ENCODE data around the gene PLCE1.

The PLCE1 gene

DNA sequence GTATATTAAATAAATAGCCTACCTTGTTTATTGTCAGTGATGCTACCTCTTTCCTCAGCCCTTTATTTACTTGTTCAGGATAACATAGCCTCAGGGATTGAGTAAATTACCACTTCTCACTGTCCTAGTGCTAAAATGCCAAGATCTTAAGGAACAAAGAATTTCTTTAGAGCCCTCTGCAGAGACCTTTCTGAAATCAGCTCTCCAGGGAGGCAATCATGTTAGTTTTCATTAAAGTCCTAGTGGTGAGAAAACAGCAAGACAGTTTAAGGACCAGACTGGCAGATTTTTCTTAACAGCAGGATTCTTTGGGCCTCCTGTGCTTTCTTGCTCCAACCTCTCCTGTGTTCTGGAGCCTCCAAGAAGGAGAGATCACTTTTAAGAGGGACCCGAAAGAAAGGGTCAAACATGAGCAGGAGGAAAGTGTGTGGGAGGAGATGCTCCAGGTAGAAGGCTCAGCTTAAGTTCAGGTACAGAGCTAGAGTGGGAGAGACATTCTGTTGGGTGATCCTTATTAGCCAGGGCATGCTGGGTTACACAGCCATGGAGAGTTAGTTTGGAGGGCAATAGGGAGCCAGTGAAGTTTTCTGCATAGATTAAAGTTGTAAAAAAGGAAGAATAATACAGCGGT is 1.2 kb upstream of the PLCE1 start:
- Histone ChIP-seq H3K27me3 (ENCODE audit: insufficient read depth, low read length, poor library complexity, severe bottlenecking) (no peaks in the 10 kb centered on the region), H3K9me3 (ENCODE audit: insufficient read depth, low read depth, low read length) (no peaks in the 10 kb centered on the region), H3K36me3 (ENCODE audit: insufficient read depth, low read length) (no peaks in the 10 kb centered on the region), H3F3A (ENCODE audit: low read depth) (no peaks in the 10 kb centered on the region), H3K79me2 (ENCODE audit: insufficient read depth, low read length) (no peaks in the 10 kb centered on the region), H4K20me1 (ENCODE audit: insufficient read depth, low read length, poor library complexity, severe bottlenecking) (no peaks in the 10 kb centered on the region), H3K9ac (ENCODE audit: low read depth, low read length, poor library complexity, severe bottlenecking) (no peak overlapping the region), H3K4me3 (ENCODE audit: low read length, poor library complexity, severe bottlenecking) (no peak overlapping the region), H3K9me2 (replicated peaks; ENCODE audit: low read depth, low read length) (no peaks in the 10 kb centered on the region), H3K4me1 (ENCODE audit: insufficient read depth, low read length, poor library complexity, severe bottlenecking) (no peaks in the 10 kb centered on the region), H2AFZ (ENCODE audit: low read length) (no peak overlapping the region), H3K4me2 (ENCODE audit: low read depth, low read length, poor library complexity, severe bottlenecking) (no peak overlapping the region)
- TF ChIP-seq EZH2phosphoT487 (IDR thresholded peaks at IDR 0.05; ENCODE audit: borderline replicate concordance), result no peak
- TF ChIP-seq, protein P1, sequence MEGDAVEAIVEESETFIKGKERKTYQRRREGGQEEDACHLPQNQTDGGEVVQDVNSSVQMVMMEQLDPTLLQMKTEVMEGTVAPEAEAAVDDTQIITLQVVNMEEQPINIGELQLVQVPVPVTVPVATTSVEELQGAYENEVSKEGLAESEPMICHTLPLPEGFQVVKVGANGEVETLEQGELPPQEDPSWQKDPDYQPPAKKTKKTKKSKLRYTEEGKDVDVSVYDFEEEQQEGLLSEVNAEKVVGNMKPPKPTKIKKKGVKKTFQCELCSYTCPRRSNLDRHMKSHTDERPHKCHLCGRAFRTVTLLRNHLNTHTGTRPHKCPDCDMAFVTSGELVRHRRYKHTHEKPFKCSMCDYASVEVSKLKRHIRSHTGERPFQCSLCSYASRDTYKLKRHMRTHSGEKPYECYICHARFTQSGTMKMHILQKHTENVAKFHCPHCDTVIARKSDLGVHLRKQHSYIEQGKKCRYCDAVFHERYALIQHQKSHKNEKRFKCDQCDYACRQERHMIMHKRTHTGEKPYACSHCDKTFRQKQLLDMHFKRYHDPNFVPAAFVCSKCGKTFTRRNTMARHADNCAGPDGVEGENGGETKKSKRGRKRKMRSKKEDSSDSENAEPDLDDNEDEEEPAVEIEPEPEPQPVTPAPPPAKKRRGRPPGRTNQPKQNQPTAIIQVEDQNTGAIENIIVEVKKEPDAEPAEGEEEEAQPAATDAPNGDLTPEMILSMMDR (conservative IDR thresholded peaks at IDR 0.05; ENCODE audit: low read length), result no peak

DNA sequence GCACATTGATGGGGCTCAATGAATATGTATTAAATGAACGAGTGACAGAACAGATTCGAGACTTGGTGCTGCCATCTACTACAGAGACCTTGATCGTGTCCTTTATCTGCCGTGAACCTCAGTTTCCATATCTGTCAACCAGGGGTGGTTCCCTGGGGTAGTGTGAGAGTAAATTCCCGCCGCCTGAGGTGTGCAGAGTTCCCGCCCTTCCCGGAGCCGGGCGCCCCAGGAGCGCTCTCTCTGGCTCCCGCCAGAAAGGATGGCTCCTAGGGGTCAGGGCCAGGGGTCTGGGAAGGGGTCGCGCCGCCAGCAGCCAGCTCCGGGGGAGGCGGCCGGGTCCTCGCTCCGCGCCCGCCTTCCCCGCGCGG is 333 bp upstream of the PLCE1 start:
- H3K4me1 ChIP-seq (ENCODE audit: insufficient read depth, low read length, poor library complexity, severe bottlenecking), result no peaks in the 10 kb centered on the region
- no peak overlapping the region for H3K4me3 ChIP-seq (ENCODE audit: low read length, poor library complexity, severe bottlenecking)
- H4K20me1 ChIP-seq (ENCODE audit: insufficient read depth, low read length, poor library complexity, severe bottlenecking), result no peaks in the 10 kb centered on the region
- no peak overlapping the region for H3K4me2 ChIP-seq (ENCODE audit: low read depth, low read length, poor library complexity, severe bottlenecking)
- H3K27me3 ChIP-seq (ENCODE audit: insufficient read depth, low read length, poor library complexity, severe bottlenecking), result no peaks in the 10 kb centered on the region
- no peak overlapping the region for H3K9ac ChIP-seq (ENCODE audit: low read depth, low read length, poor library complexity, severe bottlenecking)
- no peak overlapping the region for H2AFZ ChIP-seq (ENCODE audit: low read length)
- H3K36me3 ChIP-seq (ENCODE audit: insufficient read depth, low read length), result no peaks in the 10 kb centered on the region
- no peaks in the 10 kb centered on the region for H3K9me2 ChIP-seq (replicated peaks; ENCODE audit: low read depth, low read length)
- H3F3A ChIP-seq (ENCODE audit: low read depth), result no peaks in the 10 kb centered on the region
- no peak for TF ChIP-seq EZH2phosphoT487 (IDR thresholded peaks at IDR 0.05; ENCODE audit: borderline replicate concordance)
- TF ChIP-seq, protein P1 (conservative IDR thresholded peaks at IDR 0.05; ENCODE audit: low read length), result no peak
- no peaks in the 10 kb centered on the region for H3K79me2 ChIP-seq (ENCODE audit: insufficient read depth, low read length)
- no peaks in the 10 kb centered on the region for H3K9me3 ChIP-seq (ENCODE audit: insufficient read depth, low read depth, low read length)

DNA sequence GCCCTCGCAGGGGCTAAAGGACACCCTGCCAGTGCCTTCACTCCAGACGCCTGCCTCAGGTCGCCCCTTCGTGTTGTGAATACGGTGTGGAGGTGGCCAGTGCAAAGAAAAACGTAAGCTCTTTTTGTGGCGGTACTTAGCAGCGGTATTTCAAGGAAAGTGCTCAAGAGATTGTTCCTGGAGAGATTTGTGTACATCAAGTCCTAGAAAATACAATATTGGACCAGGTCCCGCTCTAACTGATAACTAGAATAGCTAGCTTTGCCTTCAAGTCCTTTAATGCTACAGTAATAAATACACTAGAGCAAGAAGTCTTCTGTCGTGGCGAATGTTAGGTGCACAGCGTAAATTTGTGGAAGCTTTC is 689 bp downstream of the PLCE1 start:
- H3K4me1 ChIP-seq (ENCODE audit: insufficient read depth, low read length, poor library complexity, severe bottlenecking), result no peaks in the 10 kb centered on the region
- no peaks in the 10 kb centered on the region for H3K9me3 ChIP-seq (ENCODE audit: insufficient read depth, low read depth, low read length)
- TF ChIP-seq, protein P1 (conservative IDR thresholded peaks at IDR 0.05; ENCODE audit: low read length), result no peak
- no peak for TF ChIP-seq EZH2phosphoT487 (IDR thresholded peaks at IDR 0.05; ENCODE audit: borderline replicate concordance)
- no peaks in the 10 kb centered on the region for H4K20me1 ChIP-seq (ENCODE audit: insufficient read depth, low read length, poor library complexity, severe bottlenecking)
- H3K27me3 ChIP-seq (ENCODE audit: insufficient read depth, low read length, poor library complexity, severe bottlenecking), result no peaks in the 10 kb centered on the region
- H3F3A ChIP-seq (ENCODE audit: low read depth), result no peaks in the 10 kb centered on the region
- no peaks in the 10 kb centered on the region for H3K36me3 ChIP-seq (ENCODE audit: insufficient read depth, low read length)
- H3K4me3 ChIP-seq (ENCODE audit: low read length, poor library complexity, severe bottlenecking), result no peak overlapping the region
- no peaks in the 10 kb centered on the region for H3K79me2 ChIP-seq (ENCODE audit: insufficient read depth, low read length)
- no peak overlapping the region for H2AFZ ChIP-seq (ENCODE audit: low read length)
- H3K9ac ChIP-seq (ENCODE audit: low read depth, low read length, poor library complexity, severe bottlenecking), result no peak overlapping the region
- no peak overlapping the region for H3K4me2 ChIP-seq (ENCODE audit: low read depth, low read length, poor library complexity, severe bottlenecking)
- H3K9me2 ChIP-seq (replicated peaks; ENCODE audit: low read depth, low read length), result no peaks in the 10 kb centered on the region
